Neural progenitor cell (in vitro differentiated cells): ENCODE data around the gene SMYD2. TPM values are rescaled to one million over a fixed set of nuclear protein-coding genes. Genes with fewer than 3 reads are reported as not detected.

Source experiments
- DNase-seq: peaks from one replicate; pipeline ENCODE4 v3.0.0-alpha.2; 2016; ENCODE audit warnings: low spot score
- H2AFZ ChIP-seq: fragments of 200-600 bp; sonication (generic); replicated peaks from 2 replicates; pipeline ENCODE4 v1.6.1; 2016; ENCODE audit warnings: antibody characterized with exemption
- H3F3A ChIP-seq: fragments of 200-600 bp; sonication (generic); 2 replicates; pipeline ENCODE4 v1.6.1; 2016; ENCODE audit warnings: antibody characterized with exemption, low read depth
- H3K27ac ChIP-seq: fragments of 200-600 bp; sonication (generic); 2 replicates; pipeline ENCODE4 v1.5.1; 2016; ENCODE audit warnings: mild to moderate bottlenecking
- H3K27me3 ChIP-seq: fragments of 200-600 bp; sonication (generic); 2 replicates; pipeline ENCODE4 v1.6.1; 2016; ENCODE audit warnings: mild to moderate bottlenecking, moderate library complexity
- H3K36me3 ChIP-seq: fragments of 200-600 bp; sonication (generic); 2 replicates; pipeline ENCODE4 v1.5.1; 2016
- H3K4me1 ChIP-seq: fragments of 200-600 bp; sonication (generic); 2 replicates; pipeline ENCODE4 v1.6.1; 2016; ENCODE audit warnings: mixed run types
- H3K4me2 ChIP-seq: fragments of 200-600 bp; sonication (generic); 2 replicates; pipeline ENCODE4 v1.6.1; 2016
- H3K4me3 ChIP-seq: fragments of 200-600 bp; sonication (generic); 2 replicates; pipeline ENCODE4 v1.5.1; 2016
- H3K79me2 ChIP-seq: fragments of 200-600 bp; sonication (generic); 2 replicates; pipeline ENCODE4 v1.6.1; 2016; ENCODE audit warnings: low read depth
- H3K9ac ChIP-seq: fragments of 200-600 bp; sonication (generic); 2 replicates; pipeline ENCODE4 v1.6.1; 2016
- H3K9me3 ChIP-seq: fragments of 200-600 bp; sonication (generic); 2 replicates; pipeline ENCODE4 v1.5.1; 2016; ENCODE audit warnings: low read depth
- H4K20me1 ChIP-seq: fragments of 200-600 bp; sonication (generic); 2 replicates; pipeline ENCODE4 v1.6.1; 2016; ENCODE audit warnings: low read depth
- H3K27ac Mint-ChIP-seq: 3 replicates; pipeline ENCODE4 v1.8.0; 2021; ENCODE audit warnings: mixed read lengths
- H3K27me3 Mint-ChIP-seq: 2 replicates; pipeline ENCODE4 v1.8.0; 2022; ENCODE audit warnings: low read depth, mild to moderate bottlenecking, inconsistent platforms, moderate library complexity, mixed read lengths; ENCODE audit not compliant: insufficient read depth
- H3K36me3 Mint-ChIP-seq: 3 replicates; pipeline ENCODE4 v1.8.0; 2021; ENCODE audit warnings: mixed read lengths
- H3K4me1 Mint-ChIP-seq: 3 replicates; pipeline ENCODE4 v1.8.0; 2021; ENCODE audit warnings: mixed read lengths
- H3K4me3 Mint-ChIP-seq: 3 replicates; pipeline ENCODE4 v1.8.0; 2021; ENCODE audit warnings: mild to moderate bottlenecking, moderate library complexity, mixed read lengths
- H3K9me3 Mint-ChIP-seq: 3 replicates; pipeline ENCODE4 v1.8.0; 2020; ENCODE audit warnings: mixed read lengths
- CTCF ChIP-seq: fragments of 200-600 bp; sonication (generic); IDR thresholded peaks from 2 replicates; pipeline ENCODE4 v1.5.1; 2017; ENCODE audit warnings: antibody characterized with exemption, mild to moderate bottlenecking
- EZH2 ChIP-seq: fragments of 200-600 bp; sonication (generic); IDR thresholded peaks from 2 replicates; pipeline ENCODE4 v1.6.1; 2017; ENCODE audit warnings: antibody characterized with exemption, mild to moderate bottlenecking, moderate library complexity
- EZH2phosphoT487 ChIP-seq: fragments of 200-600 bp; sonication (generic); IDR thresholded peaks from 2 replicates; pipeline ENCODE4 v1.6.1; 2017; ENCODE audit warnings: antibody characterized with exemption
- total RNA-seq: library from RNA; depleted of rRNA; stranded (reverse); fragments of >200 nt; gene quantifications from 2 replicates; pipeline ENCODE4 v1.2.3, GENCODE V29; 2015; ENCODE audit warnings: low replicate concordance

The SMYD2 gene
- total RNA-seq, 1 donor from 2014 or later: 20.5 TPM

GRCh38 chr1:214317734-214318133 lies 36.8 kb downstream of the SMYD2 start:
- H3K4me2 ChIP-seq: peak overlapping the region; percentile 15
- no peaks in the 10 kb centered on the region for H3K9me3 Mint-ChIP-seq
- no peaks in the 10 kb centered on the region for H3K79me2 ChIP-seq
- H3K4me1 ChIP-seq: peaks cover 28% of the 10 kb centered on the region
- peaks cover 15% of the 10 kb centered on the region for H3K36me3 Mint-ChIP-seq
- H3K36me3 ChIP-seq: no peaks in the 10 kb centered on the region
- no peaks in the 10 kb centered on the region for H4K20me1 ChIP-seq
- peaks cover 38% of the 10 kb centered on the region for H3K4me1 Mint-ChIP-seq
- no peak overlapping the region for H2AFZ ChIP-seq
- no peak for DNase-seq
- no peak overlapping the region for H3K27ac Mint-ChIP-seq
- peak; percentile 40 for TF ChIP-seq CTCF
- TF ChIP-seq EZH2: no peak
- TF ChIP-seq EZH2phosphoT487: no peak
- H3K27me3 Mint-ChIP-seq: peaks cover 3% of the 10 kb centered on the region
- H3K4me3 ChIP-seq: no peak overlapping the region
- H3K4me3 Mint-ChIP-seq: no peak overlapping the region
- no peak overlapping the region for H3K27ac ChIP-seq
- no peaks in the 10 kb centered on the region for H3F3A ChIP-seq
- peaks cover 18% of the 10 kb centered on the region for H3K27me3 ChIP-seq
- no peak overlapping the region for H3K9ac ChIP-seq
- no peaks in the 10 kb centered on the region for H3K9me3 ChIP-seq

GRCh38 chr1:214318356-214318755 lies 37.4 kb downstream of the SMYD2 start:
- peak overlapping the region; percentile 15 for H3K4me2 ChIP-seq
- H3F3A ChIP-seq: no peaks in the 10 kb centered on the region
- H3K27ac ChIP-seq: no peak overlapping the region
- no peaks in the 10 kb centered on the region for H3K79me2 ChIP-seq
- no peak overlapping the region for H3K9ac ChIP-seq
- no peaks in the 10 kb centered on the region for H3K36me3 ChIP-seq
- no peak overlapping the region for H3K4me3 ChIP-seq
- Mint-ChIP-seq H3K27ac (no peak overlapping the region), H3K9me3 (no peaks in the 10 kb centered on the region), H3K4me1 (peaks cover 36% of the 10 kb centered on the region), H3K27me3 (peaks cover 3% of the 10 kb centered on the region), H3K36me3 (peaks cover 15% of the 10 kb centered on the region), H3K4me3 (peak overlapping the region; percentile 18)
- TF ChIP-seq EZH2phosphoT487: no peak
- TF ChIP-seq EZH2: no peak
- TF ChIP-seq CTCF: no peak
- H2AFZ ChIP-seq: no peak overlapping the region
- H3K27me3 ChIP-seq: peaks cover 18% of the 10 kb centered on the region
- peaks cover 28% of the 10 kb centered on the region for H3K4me1 ChIP-seq
- no peak for DNase-seq
- no peaks in the 10 kb centered on the region for H3K9me3 ChIP-seq
- H4K20me1 ChIP-seq: no peaks in the 10 kb centered on the region

- H3K27ac Mint-ChIP-seq: no peak overlapping the region
These were observed 38.2 kb downstream of the SMYD2 start for GRCh38 chr1:214318956-214319736.

More at GRCh38 chr1:214318956-214319736, 38.2 kb downstream of the SMYD2 start:
- Mint-ChIP-seq H3K9me3 (no peaks in the 10 kb centered on the region), H3K36me3 (peaks cover 15% of the 10 kb centered on the region), H3K4me3 (no peak overlapping the region), H3K4me1 (peaks cover 32% of the 10 kb centered on the region), H3K27me3 (peaks cover 3% of the 10 kb centered on the region)
- Histone ChIP-seq H3F3A (no peaks in the 10 kb centered on the region), H3K4me1 (peaks cover 27% of the 10 kb centered on the region), H3K4me3 (no peak overlapping the region), H3K9ac (no peak overlapping the region), H3K79me2 (no peaks in the 10 kb centered on the region), H3K36me3 (no peaks in the 10 kb centered on the region), H2AFZ (no peak overlapping the region), H4K20me1 (no peaks in the 10 kb centered on the region), H3K4me2 (no peak overlapping the region), H3K27me3 (peaks cover 18% of the 10 kb centered on the region), H3K27ac (no peak overlapping the region), H3K9me3 (no peaks in the 10 kb centered on the region)
- no peak for DNase-seq
- TF ChIP-seq CTCF (no peak), EZH2 (no peak), EZH2phosphoT487 (no peak)
